GM21529 (cell line): ENCODE results near the gene TBC1D7.

ENCODE experiments used
- ATAC-seq: cut with Tn5 transposase; IDR thresholded peaks from one replicate; pipeline ENCODE4 v1.9.1; 2021; ENCODE audit not compliant: unreplicated experiment

Gene TBC1D7

DNA sequence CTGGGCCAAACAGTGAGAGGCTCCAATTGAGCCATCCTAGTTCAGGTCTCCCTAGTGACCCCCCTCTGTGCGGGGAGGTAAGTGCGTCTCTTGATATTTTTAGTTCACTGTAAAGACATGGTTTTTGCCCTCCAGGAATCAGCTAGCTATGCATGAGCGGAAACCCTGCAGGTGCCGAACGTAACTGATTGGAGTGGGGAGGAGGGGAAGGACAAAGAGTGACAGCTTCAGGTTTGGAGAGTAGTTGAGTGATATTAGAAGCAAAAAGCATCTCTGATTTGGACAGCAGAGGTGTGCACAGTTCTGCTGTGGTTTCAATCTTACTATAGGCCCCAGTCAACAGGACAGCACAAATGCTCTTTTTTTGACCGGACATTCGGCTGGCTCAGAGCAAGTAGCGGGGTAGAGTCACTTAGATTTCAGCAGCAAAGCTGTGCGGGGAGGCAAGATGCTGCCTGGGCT is 31.8 kb downstream of the TBC1D7 start:
- ATAC-seq: no peak

DNA sequence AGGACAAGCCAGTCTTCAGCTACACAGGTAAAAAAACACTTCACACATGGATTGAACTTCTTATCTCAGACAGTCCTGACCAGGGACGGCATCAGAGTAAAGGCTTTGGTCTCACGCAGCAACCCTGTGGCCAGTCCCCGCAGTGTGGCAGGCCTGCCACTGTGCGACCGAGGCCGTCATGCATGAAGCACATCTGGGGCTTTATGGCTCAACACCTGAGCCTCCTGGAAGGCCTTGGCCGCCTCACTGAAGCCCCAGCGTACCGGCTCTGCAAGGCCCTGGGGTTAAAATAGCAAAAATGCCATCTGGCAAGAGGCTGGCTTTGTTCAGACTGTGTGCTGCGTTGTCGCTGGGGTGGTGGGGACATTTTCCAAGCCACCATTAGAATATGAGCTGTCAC is 32.8 kb downstream of the TBC1D7 start:
- no peak for ATAC-seq

DNA sequence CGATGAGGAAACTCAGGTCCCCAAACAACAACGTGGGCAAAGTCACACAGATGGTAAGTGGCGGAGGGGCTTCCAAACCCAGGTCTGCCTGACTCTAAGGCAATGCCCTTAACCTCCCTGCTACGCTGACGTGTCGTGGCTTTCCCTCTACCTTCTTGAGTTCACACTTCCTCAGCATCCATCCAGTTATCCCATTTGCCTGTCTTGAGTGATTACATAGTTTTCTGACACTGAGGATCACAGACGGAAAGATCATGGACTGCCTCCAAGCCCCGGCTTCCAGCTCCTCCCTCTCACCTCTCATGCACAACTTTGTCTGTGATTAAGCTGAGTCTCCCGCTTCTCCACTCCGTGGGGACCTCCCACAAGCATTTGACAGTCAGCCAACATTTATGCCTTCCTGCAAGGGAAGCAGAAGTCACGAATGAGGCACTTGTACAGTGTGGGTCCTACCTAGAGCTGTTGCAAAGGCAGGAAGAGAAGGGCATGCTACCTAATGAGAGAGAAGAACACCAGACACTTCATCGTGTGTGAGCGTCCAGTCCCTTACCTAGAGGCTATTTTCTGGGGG is 33.8 kb downstream of the TBC1D7 start:
- ATAC-seq: no peak

DNA sequence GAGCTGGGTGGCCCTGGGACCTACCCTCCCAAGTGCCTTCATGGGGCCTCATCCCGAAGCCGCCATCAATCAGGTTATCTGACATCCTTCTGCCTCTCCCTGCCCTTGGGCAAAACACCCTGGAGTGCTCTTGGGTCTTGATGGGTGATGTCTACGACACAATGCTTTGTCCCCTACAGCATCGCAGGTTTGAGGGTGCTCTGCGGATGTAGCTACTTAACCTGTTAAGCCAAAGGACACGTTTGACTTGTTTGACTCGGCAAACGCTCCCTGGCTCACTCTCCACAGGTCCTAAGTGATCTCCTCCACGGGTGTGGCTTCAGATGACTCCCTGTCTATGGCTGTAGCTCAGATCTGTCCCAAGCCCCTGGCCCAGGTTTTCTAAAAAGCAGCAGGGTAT is 35.6 kb downstream of the TBC1D7 start:
- no peak for ATAC-seq

DNA sequence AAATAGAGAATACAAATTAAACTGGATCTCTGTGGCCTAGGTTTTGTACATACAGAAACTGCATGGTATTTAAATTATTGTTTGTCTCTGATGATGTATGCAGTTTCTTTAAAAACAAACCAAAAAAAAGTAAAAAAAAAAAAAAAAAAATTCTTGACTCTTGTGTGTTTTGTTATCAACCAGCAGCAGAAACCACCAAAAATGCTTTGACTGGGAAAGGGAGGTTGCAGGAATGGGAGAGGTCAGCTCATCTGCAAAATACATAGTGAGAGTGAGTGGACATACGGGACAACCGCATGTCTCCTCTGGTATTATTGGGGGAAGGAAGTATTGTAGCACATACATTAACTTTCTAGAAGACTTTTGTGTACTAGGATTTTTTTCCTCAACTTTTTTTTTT is 38.0 kb downstream of the TBC1D7 start:
- no peak for ATAC-seq

DNA sequence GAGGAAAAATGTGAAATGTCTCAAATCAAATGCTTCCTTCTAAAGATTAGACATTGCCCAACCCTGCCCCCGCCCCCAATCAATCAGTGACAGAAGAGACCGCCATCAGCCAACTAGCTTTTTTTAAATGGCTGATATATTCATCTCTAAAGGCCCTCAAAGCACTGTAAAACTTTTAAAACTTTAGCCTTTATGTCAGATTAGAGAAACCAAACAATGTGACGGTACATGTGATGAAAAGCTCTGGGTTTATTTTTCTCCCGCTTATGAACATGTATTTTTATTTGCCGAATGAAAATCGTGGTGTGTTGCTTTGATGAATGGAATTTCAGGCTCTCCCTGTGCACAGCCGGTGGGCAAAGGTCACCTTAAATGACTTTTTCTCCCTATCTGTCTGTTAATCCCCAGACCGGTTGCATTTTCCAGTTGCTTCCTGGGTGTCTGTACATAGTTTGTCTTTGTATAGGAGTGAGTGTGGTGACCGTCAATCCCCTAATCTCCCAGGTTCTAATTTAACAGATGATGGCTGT is 38.5 kb downstream of the TBC1D7 start:
- ATAC-seq: no peak

DNA sequence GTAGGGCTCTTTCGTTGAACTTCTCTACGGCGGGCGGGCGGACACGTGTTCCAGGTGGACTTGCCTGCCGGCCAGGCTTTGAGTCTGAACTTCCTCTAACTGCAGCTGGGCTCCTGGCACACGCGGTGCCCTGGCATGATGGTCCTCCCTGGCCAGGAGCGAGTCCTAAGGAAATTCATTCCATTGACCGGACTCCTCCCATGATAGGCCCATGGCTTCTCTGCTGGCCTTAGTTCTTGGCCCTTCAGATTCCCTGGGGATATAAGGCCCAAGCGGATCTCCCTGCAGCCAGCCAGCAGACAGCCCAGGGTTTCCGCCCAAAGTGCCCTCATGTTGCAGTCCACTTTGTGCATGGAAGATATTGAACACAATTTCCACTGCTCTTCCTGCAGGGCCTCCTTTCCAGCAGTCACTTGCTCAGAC is 39.4 kb downstream of the TBC1D7 start:
- no peak for ATAC-seq

DNA sequence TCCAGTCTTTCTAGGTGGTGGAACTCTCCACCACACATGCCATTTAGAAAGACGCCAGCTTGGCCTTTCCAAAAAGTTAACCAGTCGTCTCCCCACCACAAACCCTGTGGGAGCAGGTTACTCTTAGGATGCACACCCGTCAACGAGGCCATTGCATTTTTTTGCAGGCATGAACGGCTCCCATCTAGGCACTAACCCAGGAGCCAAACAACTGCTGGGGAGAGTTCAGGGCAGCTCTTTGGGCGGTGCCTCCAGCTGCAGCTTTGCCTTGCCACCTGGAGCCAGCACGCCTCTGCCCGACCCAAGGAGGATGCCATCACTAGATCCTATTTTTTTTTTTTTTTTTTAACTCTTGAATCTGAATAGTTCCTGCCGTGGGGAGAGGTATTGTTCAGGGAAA is 39.9 kb downstream of the TBC1D7 start:
- ATAC-seq: no peak

DNA sequence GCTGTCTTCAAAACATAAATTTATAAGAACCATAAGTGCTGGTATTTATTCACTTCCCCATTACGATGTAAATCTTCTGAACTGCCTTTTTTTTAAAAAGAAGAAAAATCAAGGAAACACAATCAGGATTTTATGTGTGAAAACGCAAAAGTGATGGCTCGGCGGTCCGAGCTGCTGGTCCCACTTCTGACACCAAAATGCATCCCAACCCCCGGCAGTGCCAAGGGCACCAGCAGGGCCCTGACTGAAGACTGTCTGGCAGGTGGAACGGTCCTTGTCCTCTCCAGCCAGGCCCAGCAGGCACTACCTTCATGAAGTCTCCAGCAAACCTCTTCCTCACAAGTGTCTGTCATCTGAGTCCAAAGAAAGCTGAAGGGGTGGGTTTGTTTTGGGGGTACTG is 41.2 kb downstream of the TBC1D7 start:
- no peak for ATAC-seq

DNA sequence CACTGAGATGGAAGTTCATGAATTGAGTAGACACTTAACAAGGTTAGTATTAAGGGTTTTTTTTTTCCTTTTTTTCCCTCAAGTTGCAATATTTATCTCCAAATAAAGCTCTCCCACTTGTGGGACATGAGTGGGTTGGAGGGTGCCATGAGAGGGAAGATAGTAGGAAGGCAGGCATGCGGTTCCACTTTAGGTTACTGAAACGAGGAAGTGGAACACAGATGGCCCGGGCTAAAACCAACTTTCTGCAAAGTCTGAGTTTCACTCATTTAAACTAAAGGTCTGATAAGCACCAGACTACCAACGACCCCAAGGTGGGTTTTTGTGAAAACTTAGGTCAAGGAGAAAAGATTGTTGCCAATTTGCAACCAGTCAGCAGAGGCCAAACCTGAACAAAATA is 42.2 kb downstream of the TBC1D7 start:
- peak; percentile 72 for ATAC-seq

DNA sequence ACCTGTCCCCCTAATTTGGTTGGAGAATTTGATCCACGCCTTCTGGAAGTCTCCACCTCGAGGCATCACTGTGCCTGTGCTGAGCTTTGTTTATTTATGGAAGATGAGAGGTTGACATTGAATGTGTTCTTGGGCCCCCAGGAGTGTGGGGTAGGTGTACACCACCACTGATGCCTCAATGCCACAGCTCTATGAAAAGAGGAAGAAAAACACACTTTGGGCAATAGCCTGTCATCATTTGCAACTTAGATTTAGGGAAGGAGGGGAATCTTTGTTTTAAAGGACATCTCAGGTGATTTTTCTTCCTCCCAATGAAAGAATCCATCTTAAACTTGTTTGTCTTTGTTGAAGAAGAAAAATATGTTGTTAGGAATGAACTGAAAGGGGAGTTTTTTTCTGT is 42.6 kb downstream of the TBC1D7 start:
- ATAC-seq: no peak

DNA sequence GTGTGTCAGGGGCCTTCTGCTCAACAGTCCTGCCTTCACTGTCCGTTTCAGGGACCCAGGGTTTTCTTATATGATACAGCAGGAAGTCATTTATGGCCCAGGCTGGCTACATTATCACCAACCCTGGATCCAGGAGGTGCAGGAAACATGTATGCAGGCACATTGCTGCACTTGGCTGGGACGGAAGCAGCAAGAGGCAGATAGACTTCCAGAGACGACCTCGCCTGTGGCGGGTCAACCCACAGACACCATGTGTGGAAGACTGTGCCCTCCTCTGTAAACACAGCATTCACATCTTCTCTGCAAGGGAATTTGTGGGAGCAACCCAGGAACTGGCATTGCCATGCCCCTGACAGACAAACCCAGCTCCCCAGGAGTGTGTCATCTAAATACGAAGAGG is 43.7 kb downstream of the TBC1D7 start:
- no peak for ATAC-seq

DNA sequence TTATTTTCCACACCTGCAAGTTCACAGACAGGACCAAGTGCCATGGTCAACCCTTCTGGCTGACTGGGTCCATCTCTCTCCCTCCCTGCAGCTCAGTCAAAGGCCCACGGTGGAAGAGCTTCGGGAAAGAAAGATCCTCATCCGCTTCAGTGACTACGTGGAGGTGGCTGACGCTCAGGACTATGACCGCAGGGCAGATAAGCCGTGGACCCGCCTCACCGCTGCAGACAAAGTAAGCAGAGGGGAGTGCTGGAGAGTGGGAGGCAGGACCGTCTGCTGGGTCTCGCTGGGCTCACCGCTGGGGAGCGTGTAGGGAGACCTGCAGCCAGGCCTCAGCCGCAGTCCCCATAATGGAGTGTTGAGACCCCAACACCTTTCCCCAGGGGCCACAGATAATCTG is 45.0 kb downstream of the TBC1D7 start:
- no peak for ATAC-seq

DNA sequence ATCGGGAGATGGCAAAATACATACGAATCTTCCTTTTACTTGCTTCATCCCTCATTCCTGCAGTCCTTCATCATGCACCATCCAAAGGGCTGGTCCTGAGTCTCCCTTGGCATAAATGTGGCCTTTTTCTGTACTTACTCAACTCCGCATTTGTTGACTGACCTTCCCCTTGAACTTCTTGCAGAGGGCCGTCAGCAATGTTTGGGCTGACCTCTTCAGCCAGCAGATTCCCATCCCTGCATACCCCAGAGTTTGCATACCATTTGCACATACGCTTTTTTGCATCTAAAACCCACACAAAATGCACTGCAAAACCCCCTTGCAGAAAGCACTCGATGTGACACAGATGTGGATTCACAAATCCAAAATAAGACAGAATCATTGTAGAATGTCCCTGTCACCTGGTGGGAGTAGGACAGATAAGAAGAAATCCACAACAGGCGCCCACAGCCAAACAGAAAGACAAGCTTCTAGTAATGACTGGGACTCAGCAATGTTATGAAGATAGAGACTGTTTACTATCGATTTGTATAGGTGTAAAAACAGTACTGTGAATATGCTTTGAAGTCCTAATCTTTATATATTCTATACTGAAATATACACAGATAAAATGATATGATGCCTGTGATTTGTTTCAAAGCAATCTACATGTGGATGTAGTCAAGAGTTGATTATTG is 45.8 kb downstream of the TBC1D7 start:
- ATAC-seq: no peak

DNA sequence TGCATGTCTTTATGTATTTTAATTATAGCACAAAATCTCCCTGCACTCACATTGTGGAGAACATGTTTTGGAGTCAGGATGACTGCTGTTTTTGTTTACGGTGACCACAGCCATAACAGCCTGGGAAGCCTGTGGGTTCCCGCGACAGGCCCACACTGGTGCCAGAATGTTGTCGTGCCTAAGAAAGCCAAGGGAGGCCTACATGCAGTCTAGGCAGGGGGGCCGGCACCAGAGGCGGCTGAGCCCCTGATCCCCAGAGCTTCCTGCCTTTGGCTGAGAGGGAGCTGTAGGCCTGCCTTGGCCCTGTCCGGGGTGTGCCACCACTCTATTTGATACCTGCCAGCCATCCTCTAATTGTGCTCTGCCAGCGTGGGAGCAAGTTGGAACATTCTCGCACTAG is 46.7 kb downstream of the TBC1D7 start:
- ATAC-seq: no peak

DNA sequence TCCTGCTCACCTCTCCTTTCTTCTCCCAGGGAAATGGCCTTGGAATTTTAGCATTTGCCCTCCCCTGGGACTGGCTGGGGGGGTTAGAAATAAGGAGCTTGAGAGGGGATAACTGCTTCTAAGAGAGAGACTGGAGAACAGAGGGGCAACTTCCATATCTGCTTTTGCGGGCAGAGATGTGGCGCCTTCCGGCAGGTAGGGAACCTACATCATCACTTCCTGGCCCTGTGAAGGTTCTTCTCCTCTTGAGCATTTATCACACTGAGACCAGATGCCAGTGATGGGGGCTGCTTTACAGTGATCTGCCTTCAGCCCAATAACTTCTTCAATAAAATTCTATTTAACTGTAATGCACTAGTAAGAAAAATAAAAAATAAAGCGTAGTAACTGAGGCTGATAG is 48.1 kb downstream of the TBC1D7 start:
- ATAC-seq: no peak

DNA sequence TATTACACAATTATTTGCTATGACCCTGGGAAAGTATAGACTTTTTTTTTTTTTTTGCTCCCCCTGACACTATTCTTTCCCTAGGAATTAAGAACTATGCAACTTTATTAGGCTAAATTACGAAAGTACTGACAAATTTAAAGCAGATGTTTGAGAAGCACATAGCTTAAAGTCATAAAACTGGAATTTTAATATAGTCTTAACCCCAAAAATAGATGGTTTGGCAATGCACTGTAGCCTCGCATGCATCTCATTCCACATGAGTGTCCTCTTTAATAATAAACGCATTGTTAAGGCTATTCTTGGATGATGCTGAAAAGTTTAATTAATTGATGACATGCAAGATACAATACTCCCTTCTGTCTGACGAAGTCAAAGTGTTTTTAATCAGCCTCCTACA is 49.3 kb downstream of the TBC1D7 start:
- ATAC-seq: no peak

DNA sequence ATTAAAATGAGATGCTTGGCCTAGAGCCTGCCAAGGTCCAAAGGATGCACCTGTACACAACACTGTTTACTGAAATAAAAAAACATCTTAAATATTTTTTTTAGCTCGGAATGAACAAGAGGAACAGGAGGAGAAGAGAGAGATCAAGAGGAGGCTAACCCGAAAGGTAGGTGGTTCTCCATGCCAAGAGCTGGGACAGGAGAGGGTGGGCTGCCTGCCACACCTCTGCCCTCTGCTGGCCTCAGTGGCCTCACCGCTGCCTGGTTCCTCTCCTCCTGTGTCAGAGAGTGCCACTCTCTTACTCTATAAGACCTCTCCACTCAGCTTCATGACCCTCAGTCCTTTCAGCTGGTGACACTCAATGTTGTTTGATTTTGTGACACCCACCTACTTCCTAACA is 50.2 kb downstream of the TBC1D7 start:
- ATAC-seq: no peak

DNA sequence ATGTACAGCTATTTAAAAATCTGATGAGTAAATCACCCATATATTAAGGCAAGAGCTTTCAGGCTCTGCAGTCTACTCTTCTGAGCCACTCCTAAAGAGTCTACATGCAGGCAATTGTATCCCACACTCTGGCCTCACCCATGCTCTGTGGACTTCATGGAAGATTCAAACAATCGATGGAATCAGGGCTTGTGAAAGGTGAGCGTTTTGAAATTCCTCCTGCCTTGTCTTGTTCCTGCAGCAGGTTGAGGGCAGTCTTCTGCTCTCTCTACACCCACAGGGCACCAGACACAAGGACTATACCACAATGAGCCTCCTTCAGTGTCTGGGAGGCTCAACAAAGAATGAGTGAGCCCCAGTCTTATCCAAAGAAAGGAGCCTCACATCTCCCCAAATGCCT is 51.1 kb downstream of the TBC1D7 start:
- no peak for ATAC-seq

DNA sequence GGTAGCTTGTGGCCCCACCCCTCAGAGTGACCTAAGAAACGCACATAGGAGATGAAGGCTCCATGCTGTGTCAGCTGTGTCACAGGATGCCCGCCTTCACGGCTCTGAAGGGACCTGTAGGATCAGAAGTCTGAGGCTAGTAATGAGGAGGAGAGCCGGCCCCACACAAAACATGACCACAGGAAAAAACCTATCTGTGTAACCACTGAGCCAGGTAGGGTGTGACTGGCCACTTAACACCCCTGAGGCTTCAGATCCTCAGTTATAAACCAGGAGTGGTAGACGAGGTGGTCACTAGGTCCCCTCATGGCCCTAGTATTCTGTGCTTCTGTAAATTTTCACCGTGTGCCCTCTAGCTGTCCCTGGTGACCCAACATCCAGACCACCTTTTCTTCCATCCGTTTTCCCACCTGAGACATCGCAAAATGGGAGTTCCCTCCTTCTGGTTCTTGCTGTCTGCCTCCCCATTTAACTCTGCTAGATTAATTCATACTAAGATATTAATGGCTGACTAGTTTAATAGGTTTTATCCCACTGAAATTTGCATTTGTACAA is 52.8 kb downstream of the TBC1D7 start:
- no peak for ATAC-seq

DNA sequence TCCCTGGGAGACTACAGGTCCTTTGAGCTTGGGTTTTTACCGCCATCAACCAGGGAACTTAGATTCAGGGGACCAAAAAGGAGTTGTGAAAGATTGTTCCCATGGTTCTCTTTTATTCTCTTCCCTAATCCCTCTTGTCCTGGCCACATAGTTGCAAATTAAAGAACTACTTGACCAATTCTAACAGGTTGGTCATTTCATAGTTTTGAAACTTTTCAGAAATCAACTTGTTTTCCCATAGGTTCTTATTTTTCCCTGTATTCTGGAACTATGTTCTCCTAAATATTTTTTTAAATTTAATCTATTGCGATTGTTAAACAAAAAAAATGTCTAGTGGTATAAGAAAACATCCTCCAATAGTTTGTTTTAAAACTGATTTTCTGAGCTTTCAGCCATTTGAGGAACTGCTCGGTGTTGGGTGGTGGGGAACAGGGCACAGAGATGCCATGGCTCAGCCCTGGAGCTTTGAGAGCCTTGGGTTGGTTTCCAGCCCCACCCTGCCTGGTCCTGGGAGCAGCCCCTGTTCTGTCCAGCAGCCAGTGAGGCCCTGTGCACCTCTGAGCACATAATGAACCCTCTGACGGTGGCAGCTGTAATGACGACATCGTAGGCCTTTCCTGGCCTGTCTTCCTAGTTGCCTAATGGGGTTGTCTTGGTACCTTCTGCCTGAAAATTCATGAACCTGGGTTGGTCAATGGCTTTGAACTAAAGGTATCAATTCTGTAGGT is 53.5 kb downstream of the TBC1D7 start:
- ATAC-seq: no peak
